Astrocyte (in vitro differentiated cells and primary cell): ENCODE data around the gene UPF3B. TPM values are rescaled to one million over a fixed set of nuclear protein-coding genes. Genes with fewer than 3 reads are reported as not detected.

ENCODE experiments used
- DNase-seq: peaks from one replicate; pipeline ENCODE4 v3.0.0-alpha.2; 2010; ENCODE audit warnings: low read depth
- FAIRE-seq: peaks from 2 replicates; lab custom pipeline; 2011; peaks lifted over from hg19 to GRCh38; lab: Jason Lieb, UNC
- H2AFZ ChIP-seq: 2 replicates; pipeline ENCODE4 v1.6.0; 2012; ENCODE audit warnings: low read depth, low read length, inconsistent platforms
- H3K27ac ChIP-seq: 2 replicates; pipeline ENCODE4 v1.5.1; 2011; ENCODE audit warnings: low read depth, low read length, inconsistent platforms
- H3K27me3 ChIP-seq: 2 replicates; pipeline ENCODE4 v1.6.0; 2011; ENCODE audit warnings: low read length, inconsistent platforms; ENCODE audit not compliant: insufficient read depth
- H3K36me3 ChIP-seq: 2 replicates; pipeline ENCODE4 v1.5.1; 2011; ENCODE audit warnings: low read length, inconsistent platforms; ENCODE audit not compliant: insufficient read depth
- H3K4me1 ChIP-seq: 2 replicates; pipeline ENCODE4 v1.5.1; 2011; ENCODE audit warnings: low read length, inconsistent platforms; ENCODE audit not compliant: insufficient read depth
- H3K4me2 ChIP-seq: 2 replicates; pipeline ENCODE4 v1.6.0; 2012; ENCODE audit warnings: low read length, inconsistent platforms
- H3K4me3 ChIP-seq: 2 replicates; pipeline ENCODE4 v1.5.1; 2011; ENCODE audit warnings: low read depth, mild to moderate bottlenecking, low read length, inconsistent platforms; ENCODE audit not compliant: insufficient read depth
- H3K79me2 ChIP-seq: 2 replicates; pipeline ENCODE4 v1.6.0; 2012; ENCODE audit warnings: mild to moderate bottlenecking, low read length, inconsistent platforms; ENCODE audit not compliant: insufficient read depth
- H3K9ac ChIP-seq: 2 replicates; pipeline ENCODE4 v1.6.0; 2012; ENCODE audit warnings: mild to moderate bottlenecking, low read length, inconsistent platforms
- H3K9me3 ChIP-seq: 2 replicates; pipeline ENCODE4 v1.5.1; 2012; ENCODE audit warnings: low read depth, mild to moderate bottlenecking, low read length, inconsistent platforms; ENCODE audit not compliant: insufficient read depth
- H4K20me1 ChIP-seq: 2 replicates; pipeline ENCODE4 v1.6.0; 2012; ENCODE audit warnings: low read length, inconsistent platforms; ENCODE audit not compliant: insufficient read depth
- H3K27ac Mint-ChIP-seq: one replicate; pipeline ENCODE4 v1.8.0; 2021; ENCODE audit warnings: mild to moderate bottlenecking, mixed read lengths; ENCODE audit not compliant: unreplicated experiment
- H3K27me3 Mint-ChIP-seq: one replicate; pipeline ENCODE4 v1.8.0; 2021; ENCODE audit warnings: low read depth, mixed read lengths; ENCODE audit not compliant: unreplicated experiment
- H3K36me3 Mint-ChIP-seq: one replicate; pipeline ENCODE4 v1.8.0; 2021; ENCODE audit warnings: low read depth, mixed read lengths; ENCODE audit not compliant: unreplicated experiment
- H3K4me1 Mint-ChIP-seq: one replicate; pipeline ENCODE4 v1.8.0; 2021; ENCODE audit warnings: low read depth, mixed read lengths; ENCODE audit not compliant: unreplicated experiment
- H3K4me3 Mint-ChIP-seq: one replicate; pipeline ENCODE4 v1.8.0; 2021; ENCODE audit warnings: mild to moderate bottlenecking, moderate library complexity, mixed read lengths; ENCODE audit not compliant: unreplicated experiment
- H3K9me3 Mint-ChIP-seq: one replicate; pipeline ENCODE4 v1.8.0; 2021; ENCODE audit warnings: mild to moderate bottlenecking, mixed read lengths; ENCODE audit not compliant: unreplicated experiment
- CTCF ChIP-seq: IDR thresholded peaks from 2 replicates; pipeline ENCODE4 v1.5.1; 2011; ENCODE audit warnings: low read depth, mild to moderate bottlenecking, inconsistent platforms, low read length, moderate library complexity; ENCODE audit not compliant: insufficient read depth
- EZH2 ChIP-seq: IDR thresholded peaks from 2 replicates; pipeline ENCODE4 v1.6.1; 2012; ENCODE audit warnings: mild to moderate bottlenecking, low read length, inconsistent platforms; ENCODE audit not compliant: insufficient read depth
- total RNA-seq: library from RNA; stranded (reverse); gene quantifications from 2 replicates; pipeline ENCODE4 v1.2.1, GENCODE V29; 2021

UPF3B gene
- total RNA-seq, 1 donor from 2014 or later = 8.8 TPM

GRCh38 chrX:119791437-119792231 is 61.1 kb downstream of the UPF3B start, which contains the start of gene RPL39:
Gene RPL39, minus strand, starts transcription at chrX:119791630. Its CDS starts 54 bp downstream, at chrX:119791576.
- peak within 1 kb of the TSS; percentile 96 for H3K4me3 Mint-ChIP-seq
- H3K9me3 Mint-ChIP-seq = no peaks in the 10 kb centered on the region
- Histone ChIP-seq H3K27ac (peak within 1 kb of the TSS; percentile 86), H3K4me1 (peaks cover 3% of the 10 kb centered on the region), H3K9ac (peak within 1 kb of the TSS; percentile 99), H4K20me1 (peaks cover 45% of the 10 kb centered on the region), H3K79me2 (peaks cover 47% of the 10 kb centered on the region), H2AFZ (peak within 1 kb of the TSS; percentile 76), H3K27me3 (no peaks in the 10 kb centered on the region), H3K4me2 (peak within 1 kb of the TSS; percentile 97), H3K4me3 (peak within 1 kb of the TSS; percentile 94), H3K36me3 (peaks cover 13% of the 10 kb centered on the region), H3K9me3 (no peaks in the 10 kb centered on the region)
- H3K27me3 Mint-ChIP-seq = no peaks in the 10 kb centered on the region
- H3K4me1 Mint-ChIP-seq = peaks cover 10% of the 10 kb centered on the region
- TF ChIP-seq CTCF (no peak), EZH2 (no peak)
- peaks cover 3% of the 10 kb centered on the region for H3K36me3 Mint-ChIP-seq
- peak; percentile 82 for DNase-seq
- FAIRE-seq = no peak
- peak within 1 kb of the TSS; percentile 93 for H3K27ac Mint-ChIP-seq

- H3K9ac ChIP-seq = peak overlapping the region; percentile 99
- H3K9me3 Mint-ChIP-seq = no peaks in the 10 kb centered on the region
- FAIRE-seq (no peak), DNase-seq (peak; percentile 10)
- peak overlapping the region; percentile 96 for H3K4me3 Mint-ChIP-seq
- H3K9me3 ChIP-seq = no peaks in the 10 kb centered on the region
- peak overlapping the region; percentile 76 for H2AFZ ChIP-seq
- TF ChIP-seq CTCF (peak; percentile 7), EZH2 (no peak)
- peak overlapping the region; percentile 93 for H3K27ac Mint-ChIP-seq
- H3K4me3 ChIP-seq = peak overlapping the region; percentile 94
- H3K36me3 ChIP-seq = peaks cover 15% of the 10 kb centered on the region
- peaks cover 3% of the 10 kb centered on the region for H3K4me1 ChIP-seq
- peaks cover 10% of the 10 kb centered on the region for H3K4me1 Mint-ChIP-seq
- no peaks in the 10 kb centered on the region for H3K27me3 Mint-ChIP-seq
- peaks cover 50% of the 10 kb centered on the region for H4K20me1 ChIP-seq
- H3K27me3 ChIP-seq = no peaks in the 10 kb centered on the region
- H3K27ac ChIP-seq = peak overlapping the region; percentile 86
- peaks cover 3% of the 10 kb centered on the region for H3K36me3 Mint-ChIP-seq
- peak overlapping the region; percentile 97 for H3K4me2 ChIP-seq
- peaks cover 52% of the 10 kb centered on the region for H3K79me2 ChIP-seq
Observed at GRCh38 chrX:119790977-119791436, 61.8 kb downstream of the UPF3B start.
